Measurements from ENCODE around the gene CRYGN. TPM values are rescaled to one million over a fixed set of nuclear protein-coding genes. Genes with fewer than 3 reads are reported as not detected.

Gene CRYGN
- total RNA-seq, 1 donor from 2014 or later, result not detected

DNA sequence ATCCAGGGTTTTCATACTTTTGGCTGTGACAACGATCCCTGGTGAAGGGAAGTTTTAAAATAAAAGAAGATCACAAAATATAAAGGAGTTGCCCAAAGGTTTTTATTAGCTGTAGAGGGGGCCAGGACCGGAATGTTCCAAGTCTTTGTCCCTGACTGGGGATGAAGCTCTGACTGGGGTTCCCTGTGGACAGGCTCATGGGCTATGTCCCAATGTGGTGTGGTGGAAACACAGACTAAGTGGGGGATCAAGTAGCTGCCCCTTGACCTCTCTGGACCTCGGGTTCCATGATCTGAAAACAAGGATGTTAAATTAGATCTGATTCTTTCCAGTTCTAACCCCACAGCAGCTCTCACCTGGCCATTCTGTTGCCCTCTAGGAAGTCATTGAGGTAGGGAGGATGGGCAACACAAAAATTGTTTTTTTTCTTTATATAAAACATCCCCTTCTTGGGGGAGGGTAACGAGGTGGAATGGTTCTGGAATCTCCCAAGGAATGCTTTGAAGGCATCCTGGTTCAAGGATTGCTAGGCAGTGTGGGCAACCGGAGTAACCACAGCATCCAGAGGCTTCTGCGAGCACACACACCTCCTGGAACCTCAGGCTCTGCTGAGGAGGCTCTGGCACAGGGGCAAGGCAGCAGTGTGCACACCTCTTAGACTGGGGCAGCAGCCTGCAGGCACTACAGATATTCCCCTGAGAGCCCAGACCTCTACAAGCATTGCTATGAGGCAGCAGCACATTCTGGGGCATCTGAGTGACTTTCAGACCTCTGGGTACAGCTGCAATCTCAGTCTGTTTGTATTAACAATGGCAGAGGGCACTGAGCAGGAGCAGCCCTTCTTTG is 21.4 kb upstream of the CRYGN start:
- intact Hi-C loops (cut with micrococcal nuclease), result no loop called here
- ATAC-seq, result no peak
- DNase-seq, result no peak

DNA sequence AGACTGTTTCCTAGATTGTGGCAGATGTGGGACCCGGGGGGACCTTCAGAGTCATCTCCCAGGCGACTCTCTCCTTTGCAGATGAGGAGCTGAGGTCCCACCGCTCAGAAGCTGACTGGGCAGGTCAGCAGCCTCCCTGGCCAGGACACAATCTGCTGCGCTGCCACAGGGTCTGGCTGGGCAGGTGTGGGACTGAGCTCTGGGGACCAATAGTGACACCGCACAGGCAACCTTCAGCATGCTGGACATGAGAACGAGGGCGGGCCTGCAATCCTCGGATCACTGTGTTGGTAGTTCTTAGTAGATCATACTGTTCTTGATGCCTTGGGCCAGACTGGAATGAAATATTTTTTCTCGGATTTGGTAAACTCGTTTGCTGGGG is 20.5 kb upstream of the CRYGN start:
- intact Hi-C loops (cut with micrococcal nuclease), result no loop called here
- DNase-seq (peak; percentile 58), ATAC-seq (peak; percentile 49)

- DNase-seq, result peak; percentile 85
- ATAC-seq, result peak; percentile 88
- intact Hi-C loops (cut with micrococcal nuclease), result no loop called here
Measured at GRCh38 chr7:151459726-151460473, 20.0 kb upstream of the CRYGN start.

- DNase-seq (no peak), ATAC-seq (no peak)
- intact Hi-C loops (cut with micrococcal nuclease), result no loop called here
Measured at GRCh38 chr7:151457534-151457933, 17.6 kb upstream of the CRYGN start.

DNA sequence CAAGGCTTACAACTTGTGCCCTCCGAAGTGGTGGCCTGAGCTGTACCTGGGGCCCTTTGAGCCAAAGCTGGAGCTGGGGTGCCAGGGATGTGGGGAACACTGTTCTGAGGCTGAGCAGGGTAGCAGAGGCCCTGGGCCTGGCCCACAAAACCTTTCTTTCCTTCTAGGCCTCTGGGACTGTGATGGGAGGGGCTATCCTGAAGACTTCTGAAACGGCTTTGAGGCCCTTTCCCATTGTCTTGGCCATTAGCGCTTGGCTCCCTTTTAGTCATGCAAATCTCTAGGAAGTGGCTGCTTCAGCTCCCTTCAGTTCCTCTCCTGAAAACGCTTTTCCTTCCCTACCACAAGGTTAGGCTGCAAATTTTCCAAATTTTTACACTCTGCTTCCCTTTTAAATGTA is 16.8 kb upstream of the CRYGN start:
- intact Hi-C loops (cut with micrococcal nuclease), result no loop called here
- ATAC-seq (no peak), DNase-seq (no peak)

GRCh38 chr7:151456276-151456675 is 16.3 kb upstream of the CRYGN start:
- no peak for DNase-seq
- no peak for ATAC-seq
- intact Hi-C loops (cut with micrococcal nuclease), result no loop called here

DNA sequence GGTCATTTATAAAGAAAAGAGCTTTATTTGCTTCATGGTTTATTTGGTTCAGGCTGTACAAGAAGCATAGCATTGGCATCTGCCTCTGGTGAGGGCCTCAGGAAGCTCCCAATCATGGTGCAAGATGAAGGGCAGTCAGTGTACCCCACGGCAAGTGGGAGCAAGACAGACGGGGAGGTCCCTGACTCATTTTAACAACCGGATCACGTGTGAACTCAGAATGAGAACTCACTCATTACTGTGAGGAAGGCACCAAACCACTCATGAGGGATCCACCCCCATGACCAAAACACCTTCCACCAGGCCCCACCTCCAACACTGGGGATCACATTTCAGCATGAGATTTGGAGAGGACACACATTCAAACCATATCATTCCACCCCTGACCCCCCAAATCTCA is 15.7 kb upstream of the CRYGN start:
- DNase-seq (no peak), ATAC-seq (no peak)
- intact Hi-C loops (cut with micrococcal nuclease), result no loop called here

DNA sequence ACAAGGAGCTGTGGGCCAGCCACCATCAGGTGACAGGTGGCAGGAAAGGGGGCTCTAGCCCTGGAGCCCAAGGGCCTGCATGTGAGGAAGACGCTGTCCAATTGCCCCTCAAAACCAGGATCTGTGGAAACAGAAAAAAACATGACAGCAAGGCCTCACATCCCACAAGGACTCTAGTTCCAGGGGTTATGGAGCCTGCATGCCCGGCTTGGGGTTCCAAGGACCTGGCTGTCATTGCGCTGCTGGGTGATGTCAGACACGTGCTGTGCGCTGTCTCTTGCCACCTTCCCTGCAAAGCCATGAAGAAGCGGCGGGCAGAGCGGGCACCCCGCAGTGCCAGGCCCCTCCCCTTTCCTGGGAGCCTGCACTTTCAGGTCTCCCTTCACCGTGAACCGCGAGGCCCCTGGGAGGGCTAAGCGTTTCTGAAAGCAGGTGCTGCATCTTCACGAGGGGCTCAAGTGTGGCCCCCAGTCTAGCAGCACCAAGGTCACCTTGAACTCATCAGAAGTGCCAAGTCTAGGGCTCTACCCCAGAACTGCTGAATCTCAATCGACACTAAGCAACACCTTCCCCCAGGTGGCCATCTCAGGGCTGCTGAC is 15.1 kb upstream of the CRYGN start:
- intact Hi-C loops (cut with micrococcal nuclease), result no loop called here
- no peak for DNase-seq

DNA sequence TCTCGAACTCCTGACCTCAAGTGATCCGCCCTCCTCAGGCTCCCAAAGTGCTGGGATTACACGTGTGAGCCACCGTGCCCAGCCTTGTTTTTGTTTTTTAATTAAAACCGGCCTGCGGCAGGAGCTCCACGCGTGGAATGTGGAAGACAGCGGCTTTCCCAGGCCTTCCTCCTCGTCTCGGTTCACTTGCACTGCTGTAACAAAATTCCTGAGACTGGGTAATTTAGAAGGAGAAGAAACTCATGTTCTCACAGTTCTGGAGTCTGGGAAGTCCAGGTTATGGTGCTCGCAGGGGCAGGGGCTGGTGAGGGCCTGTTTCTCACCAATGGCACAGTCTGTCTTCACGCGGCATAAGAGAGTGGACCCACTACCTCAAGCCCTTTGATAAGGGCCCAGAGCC is 14.4 kb upstream of the CRYGN start:
- DNase-seq (no peak), ATAC-seq (no peak)
- intact Hi-C loops (cut with micrococcal nuclease), result no loop called here

More for the DNA sequence above, 15.1 kb upstream of the CRYGN start:
- ATAC-seq, result no peak

- intact Hi-C loops (cut with micrococcal nuclease), result no loop called here
- no peak for DNase-seq
Measured at GRCh38 chr7:151453326-151453791, 13.4 kb upstream of the CRYGN start.

DNA sequence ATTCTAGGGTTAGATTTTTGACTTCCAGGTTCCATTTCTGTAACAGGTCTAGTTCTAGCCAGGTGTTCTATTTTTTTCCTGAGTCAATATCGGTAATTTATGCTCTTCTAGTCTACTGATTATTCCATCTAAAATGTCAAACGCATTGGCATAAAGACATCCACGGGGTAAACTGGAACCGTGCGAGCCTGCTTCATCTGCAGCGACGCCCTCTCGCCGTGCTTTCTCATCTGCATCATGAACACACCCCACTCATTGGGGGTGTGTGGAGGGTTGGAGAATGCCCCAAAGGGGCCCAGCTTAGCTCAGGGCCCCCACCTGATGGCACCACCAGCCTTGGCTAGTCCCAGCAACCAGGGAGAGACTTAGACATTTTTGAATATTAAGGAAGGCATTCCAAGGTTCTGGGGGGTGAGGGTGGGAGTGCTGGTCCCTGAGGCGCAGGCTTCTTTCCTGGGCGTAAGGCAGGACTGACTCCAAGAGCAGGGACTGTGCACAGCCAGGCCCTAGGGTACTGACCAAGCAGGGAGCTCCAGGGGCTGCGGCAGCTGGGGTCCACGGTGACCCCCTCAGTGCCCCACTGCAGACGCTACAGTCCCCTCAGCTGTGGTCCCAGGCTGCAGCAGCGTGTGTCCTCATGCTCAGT is 12.9 kb upstream of the CRYGN start:
- ATAC-seq (no peak), DNase-seq (no peak)
- intact Hi-C loops (cut with micrococcal nuclease), result no loop called here

More at GRCh38 chr7:151453326-151453791, 13.4 kb upstream of the CRYGN start:
- no peak for ATAC-seq

GRCh38 chr7:151451626-151452571 is 12.0 kb upstream of the CRYGN start:
- no peak for DNase-seq
- no peak for ATAC-seq
- intact Hi-C loops (cut with micrococcal nuclease), result no loop called here

GRCh38 chr7:151451156-151451555 is 11.2 kb upstream of the CRYGN start:
- DNase-seq (no peak), ATAC-seq (no peak)
- intact Hi-C loops (cut with micrococcal nuclease), result no loop called here

DNA sequence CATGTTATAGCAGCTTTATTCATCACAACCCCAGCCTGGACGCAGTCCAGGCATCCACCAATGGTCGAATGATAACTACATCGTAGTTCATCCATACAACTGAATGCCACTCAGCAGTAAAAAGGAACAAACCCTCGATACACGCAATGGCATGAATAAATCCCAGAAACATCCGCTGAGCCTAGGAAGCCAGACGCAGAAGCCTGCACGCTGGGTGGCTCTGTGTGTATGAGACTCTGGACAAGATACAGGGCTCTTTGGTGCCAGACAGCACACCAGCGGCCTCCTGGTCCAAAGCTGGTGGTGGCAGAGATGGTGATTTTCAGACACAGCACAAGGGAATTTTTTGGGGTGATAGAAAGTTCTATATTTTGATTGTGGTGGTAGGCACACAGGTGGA is 10.0 kb upstream of the CRYGN start:
- DNase-seq (no peak), ATAC-seq (no peak)
- intact Hi-C loops (cut with micrococcal nuclease), result loop anchor here (10.0 kb wide), 1 partner anchor 85 kb away; no protein-coding TSS in a partner anchor

DNA sequence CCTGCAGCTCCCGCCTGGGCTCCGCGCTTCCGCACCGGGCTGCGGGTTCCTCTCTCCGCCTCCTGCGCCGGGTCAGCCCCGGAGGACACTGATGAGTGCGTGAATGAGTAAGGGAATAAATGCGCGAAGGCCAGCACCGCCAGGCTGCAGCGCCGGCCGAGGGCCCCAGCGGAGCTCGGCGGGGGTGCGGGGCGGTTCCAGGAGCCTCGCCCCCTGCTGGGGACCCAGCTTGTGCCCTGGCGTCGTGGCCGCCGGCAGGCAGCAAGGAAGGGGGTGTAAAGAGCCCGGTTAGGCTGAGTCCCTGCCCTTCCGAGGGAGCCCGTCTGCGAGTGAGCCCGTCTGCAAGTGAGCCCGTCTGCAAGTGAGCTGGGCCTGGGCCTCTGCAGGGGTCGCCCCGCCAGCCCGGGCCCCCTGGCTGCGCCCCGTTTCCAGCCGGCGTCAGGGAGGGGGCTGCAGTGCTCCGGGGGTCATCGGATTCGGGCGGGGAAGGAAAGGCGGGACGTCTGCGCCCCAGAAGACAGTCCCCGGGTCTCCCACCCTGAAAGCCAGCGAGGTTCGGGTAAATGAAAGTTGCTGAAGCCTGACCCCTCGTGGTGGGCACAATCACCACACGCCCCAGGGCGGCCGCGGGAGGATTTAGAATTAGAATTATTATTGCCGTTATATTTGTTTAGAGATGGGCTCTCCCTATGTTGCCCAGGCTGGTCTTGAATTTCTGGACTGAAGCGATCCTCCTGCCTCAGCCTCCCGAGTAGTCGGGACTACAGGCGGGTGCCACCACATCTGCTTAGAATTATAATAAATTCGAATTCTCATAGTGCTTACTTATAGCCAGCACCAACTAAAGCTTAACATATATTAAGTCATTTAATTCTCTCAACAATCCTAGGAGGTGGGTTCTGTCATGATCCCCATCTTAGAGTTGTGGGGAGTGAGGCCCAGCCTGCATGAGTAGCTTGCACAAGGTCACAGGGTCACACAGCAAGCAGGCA is 8.6 kb upstream of the CRYGN start:
- ATAC-seq (peak; percentile 92), DNase-seq (peak; percentile 80)
- intact Hi-C loops (cut with micrococcal nuclease), result loop anchor here (10.0 kb wide), 1 partner anchor 84 kb away; no protein-coding TSS in a partner anchor

- DNase-seq (no peak), ATAC-seq (no peak)
- intact Hi-C loops (cut with micrococcal nuclease), result loop anchor here (10.0 kb wide), 1 partner anchor 83 kb away; no protein-coding TSS in a partner anchor
Measured at GRCh38 chr7:151447901-151448260, 7.9 kb upstream of the CRYGN start.

GRCh38 chr7:151447312-151447711 is 7.4 kb upstream of the CRYGN start:
- intact Hi-C loops (cut with micrococcal nuclease), result loop anchor here (10.0 kb wide), 1 partner anchor 83 kb away; no protein-coding TSS in a partner anchor
- DNase-seq (no peak), ATAC-seq (no peak)
